ENCODE data around the gene ZFP91.
A peak's percentile ranks its signal among the peaks of the same experiment; 100 is the strongest.

The ZFP91 gene

GRCh38 chr11:58647141-58647699 is 68.4 kb downstream of the ZFP91 start:
- no peak for TF ChIP-seq NFRKB (IDR thresholded peaks at IDR 0.05)
- TF ChIP-seq L3MBTL2 (conservative IDR thresholded peaks at IDR 0.05) = no peak
- TF ChIP-seq FOXM1 (IDR thresholded peaks at IDR 0.05; ENCODE audit: borderline replicate concordance) = no peak
- DNase-seq (ENCODE audit: extremely low spot score) = no peak
- ChIA-PET CTCF (no interaction called here), POLR2A (no interaction called here)

- DNase-seq (ENCODE audit: extremely low spot score) = no peak
- TF ChIP-seq SUZ12 (IDR thresholded peaks at IDR 0.05) (no peak), CTBP1 (IDR thresholded peaks at IDR 0.05; ENCODE audit: borderline replicate concordance) (no peak), PKNOX1 (IDR thresholded peaks at IDR 0.05) (no peak), NFRKB (IDR thresholded peaks at IDR 0.05) (no peak), SP1 (IDR thresholded peaks at IDR 0.05) (no peak), FOXA1 (IDR thresholded peaks at IDR 0.05) (no peak), ZNF384 (IDR thresholded peaks at IDR 0.05) (no peak), ELF4 (IDR thresholded peaks at IDR 0.05) (no peak), LEF1 (IDR thresholded peaks at IDR 0.05; ENCODE audit: borderline replicate concordance) (no peak), FOXM1 (IDR thresholded peaks at IDR 0.05; ENCODE audit: borderline replicate concordance) (no peak), ARNT (IDR thresholded peaks at IDR 0.05) (no peak)
- CTCF ChIA-PET = no interaction called here
- POLR2A ChIA-PET = no interaction called here
These were observed 69.0 kb downstream of the ZFP91 start for GRCh38 chr11:58647866-58648265.

- ChIA-PET POLR2A (no interaction called here), CTCF (no interaction called here)
- no peak for TF ChIP-seq ZNF384 (IDR thresholded peaks at IDR 0.05)
- TF ChIP-seq ELF4 (IDR thresholded peaks at IDR 0.05) = no peak
- TF ChIP-seq CTBP1 (IDR thresholded peaks at IDR 0.05; ENCODE audit: borderline replicate concordance) = no peak
- no peak for TF ChIP-seq SUZ12 (IDR thresholded peaks at IDR 0.05)
- no peak for DNase-seq (ENCODE audit: extremely low spot score)
These were observed 70.8 kb downstream of the ZFP91 start for GRCh38 chr11:58649623-58650022.

DNA sequence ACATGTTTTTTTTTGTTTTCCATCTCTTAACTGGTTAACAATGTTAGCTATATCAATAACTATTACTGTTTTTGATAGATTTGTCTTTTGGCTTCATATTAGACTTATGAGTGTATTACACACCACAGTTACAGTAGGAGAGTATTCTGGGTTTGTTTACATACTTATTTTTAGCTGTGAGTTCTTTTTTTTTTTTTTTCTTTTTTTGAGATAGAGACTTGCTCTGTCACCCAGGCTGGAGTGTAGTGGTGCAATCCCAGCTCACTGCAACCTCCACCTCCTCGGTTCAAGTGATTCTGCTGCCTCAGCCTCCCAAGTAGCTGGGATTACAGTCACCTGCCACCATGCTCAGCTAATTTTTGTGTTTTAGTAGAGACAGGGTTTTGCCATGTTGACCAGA is 71.6 kb downstream of the ZFP91 start:
- no peak for DNase-seq (ENCODE audit: extremely low spot score)
- ChIA-PET CTCF (interaction anchor here (0.7 kb wide), 1 partner anchor 408 kb away, joined by 4 read pairs; no protein-coding TSS in a partner anchor), POLR2A (no interaction called here)
- TF ChIP-seq FOXK2 (IDR thresholded peaks at IDR 0.05) = no peak
- TF ChIP-seq ELF4 (IDR thresholded peaks at IDR 0.05) = no peak
- TF ChIP-seq BHLHE40 (IDR thresholded peaks at IDR 0.05; ENCODE audit: borderline replicate concordance) = no peak
- no peak for TF ChIP-seq SP1 (IDR thresholded peaks at IDR 0.05)
- TF ChIP-seq ZNF384 (IDR thresholded peaks at IDR 0.05) = no peak
- TF ChIP-seq CTBP1 (IDR thresholded peaks at IDR 0.05; ENCODE audit: borderline replicate concordance) = no peak
- TF ChIP-seq LEF1 (IDR thresholded peaks at IDR 0.05; ENCODE audit: borderline replicate concordance) = no peak
- TF ChIP-seq FOXM1 (IDR thresholded peaks at IDR 0.05; ENCODE audit: borderline replicate concordance) = no peak
- TF ChIP-seq FOXA1 (IDR thresholded peaks at IDR 0.05) = no peak
- TF ChIP-seq TARDBP (IDR thresholded peaks at IDR 0.05) = no peak
- TF ChIP-seq ARNT (IDR thresholded peaks at IDR 0.05) = no peak
- TF ChIP-seq HDGF (IDR thresholded peaks at IDR 0.05; ENCODE audit: borderline replicate concordance) = no peak
- TF ChIP-seq SUZ12 (IDR thresholded peaks at IDR 0.05) = no peak
- no peak for TF ChIP-seq PKNOX1 (IDR thresholded peaks at IDR 0.05)

DNA sequence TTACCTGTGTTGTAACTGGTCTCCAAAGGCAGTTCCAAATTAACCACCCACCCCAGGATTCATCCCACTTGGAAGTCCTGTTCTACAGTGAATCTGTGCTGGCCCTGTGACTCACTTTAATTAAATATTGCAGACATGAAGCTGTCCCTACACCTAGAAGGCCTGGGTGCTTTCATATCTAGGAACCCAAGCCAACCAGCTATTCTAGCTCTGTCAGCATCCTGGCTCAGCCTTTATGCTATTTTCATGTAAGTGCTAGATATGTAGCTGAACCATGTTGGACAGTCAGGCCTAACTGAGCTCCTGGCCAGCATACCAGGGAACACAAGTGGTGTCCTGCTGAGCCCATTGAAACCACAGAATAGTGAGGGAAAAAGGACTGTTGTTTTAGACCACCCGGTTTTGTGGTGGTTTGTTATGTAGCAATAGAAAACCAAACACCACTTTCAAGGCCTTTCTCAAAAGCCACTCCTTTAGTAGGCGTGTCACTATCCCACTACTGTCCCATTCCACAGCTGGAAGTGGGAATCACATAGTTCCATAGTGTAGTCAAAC is 73.9 kb downstream of the ZFP91 start:
- no peak for TF ChIP-seq PKNOX1 (IDR thresholded peaks at IDR 0.05)
- no peak for TF ChIP-seq TARDBP (IDR thresholded peaks at IDR 0.05)
- no peak for TF ChIP-seq LEF1 (IDR thresholded peaks at IDR 0.05; ENCODE audit: borderline replicate concordance)
- no peak for TF ChIP-seq HDGF (IDR thresholded peaks at IDR 0.05; ENCODE audit: borderline replicate concordance)
- no peak for TF ChIP-seq FOXM1 (IDR thresholded peaks at IDR 0.05; ENCODE audit: borderline replicate concordance)
- TF ChIP-seq ZNF384 (IDR thresholded peaks at IDR 0.05) = no peak
- no peak for TF ChIP-seq ARNT (IDR thresholded peaks at IDR 0.05)
- no peak for TF ChIP-seq SP1 (IDR thresholded peaks at IDR 0.05)
- TF ChIP-seq FOXA1 (IDR thresholded peaks at IDR 0.05) = no peak
- TF ChIP-seq CTBP1 (IDR thresholded peaks at IDR 0.05; ENCODE audit: borderline replicate concordance) = no peak
- no peak for TF ChIP-seq SUZ12 (IDR thresholded peaks at IDR 0.05)
- no peak for TF ChIP-seq L3MBTL2 (conservative IDR thresholded peaks at IDR 0.05)
- no peak for TF ChIP-seq FOXK2 (IDR thresholded peaks at IDR 0.05)
- no peak for TF ChIP-seq ELF4 (IDR thresholded peaks at IDR 0.05)
- TF ChIP-seq BHLHE40 (IDR thresholded peaks at IDR 0.05; ENCODE audit: borderline replicate concordance) = no peak
- ChIA-PET CTCF (interaction anchor here (0.6 to 0.8 kb wide), 2 partner anchors 16 to 1456 kb away, joined by 3 to 4 read pairs; no protein-coding TSS in a partner anchor), POLR2A (no interaction called here)
- DNase-seq (ENCODE audit: extremely low spot score) = no peak

DNA sequence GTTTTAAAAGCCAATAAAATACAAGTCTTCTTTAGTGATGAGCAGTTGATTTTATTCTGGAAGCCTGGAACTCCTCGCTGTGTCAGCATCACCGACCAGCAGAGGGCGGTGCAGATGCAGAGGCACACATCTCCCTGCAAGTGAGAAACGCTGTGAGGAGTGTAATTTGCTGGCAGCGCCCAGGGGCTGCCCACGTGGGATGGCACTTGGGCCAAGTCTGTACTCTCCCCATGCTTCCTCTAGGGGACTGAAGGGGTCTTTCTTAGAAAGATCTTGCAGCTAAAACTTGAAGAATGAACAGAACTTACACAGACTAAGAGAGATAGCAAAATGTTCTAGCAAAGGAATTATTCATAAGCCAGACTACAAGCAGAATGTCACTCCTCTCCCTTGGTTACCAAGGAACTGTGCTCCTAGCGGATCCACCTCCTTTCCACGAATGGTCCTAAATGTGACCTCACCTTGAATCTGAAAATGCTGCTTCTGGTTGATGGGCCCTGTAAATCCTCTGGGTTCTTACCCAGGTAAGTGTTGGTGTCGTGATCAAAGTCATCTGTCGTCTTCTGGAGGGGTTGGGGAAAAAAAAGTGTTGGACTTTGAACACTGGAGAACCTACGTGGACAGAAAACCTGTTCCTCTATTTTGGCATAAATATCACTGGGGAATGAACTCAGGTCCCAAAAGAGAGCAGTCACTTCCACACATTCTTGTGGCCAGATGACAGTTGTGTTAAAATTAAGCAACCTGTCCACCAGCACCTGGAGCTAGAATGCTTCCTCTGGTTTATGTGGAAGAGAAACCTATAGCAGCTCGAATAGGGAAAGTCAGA is 75.4 kb downstream of the ZFP91 start:
- ChIA-PET CTCF (interaction anchor here (0.6 kb wide), 2 partner anchors 22 to 269 kb away, joined by 3 read pairs; no protein-coding TSS in a partner anchor), POLR2A (no interaction called here)
- no peak for TF ChIP-seq SP1 (IDR thresholded peaks at IDR 0.05)
- TF ChIP-seq ZNF384 (IDR thresholded peaks at IDR 0.05) = no peak
- TF ChIP-seq BHLHE40 (IDR thresholded peaks at IDR 0.05; ENCODE audit: borderline replicate concordance) = no peak
- TF ChIP-seq TARDBP (IDR thresholded peaks at IDR 0.05) = no peak
- TF ChIP-seq CTBP1 (IDR thresholded peaks at IDR 0.05; ENCODE audit: borderline replicate concordance) = no peak
- TF ChIP-seq L3MBTL2 (conservative IDR thresholded peaks at IDR 0.05) = 0 out of 2 replicates have a peak, but pooled peaks have one; percentile 24
- peak; percentile 78 for DNase-seq (ENCODE audit: extremely low spot score)
